NCI-H2227 (cell line): ENCODE results near the gene MCF2L2.
"Not testable (repeated sequence)": the region's sequence is repeated elsewhere in the genome, so short reads cannot be mapped to it uniquely, and the experiment has no call there.

Source experiments
- DNase-seq: peaks from one replicate; lab custom pipeline; 2025; ENCODE audit not compliant: unreplicated experiment; lab: John Stamatoyannopoulos, UW

The MCF2L2 gene

GRCh38 chr3:183428447-183429211 lies at the start of gene MCF2L2:
MCF2L2 (minus strand) TSS chr3:183428619; CDS start chr3:183427977, 642 bp downstream.
- DNase-seq, result peak; percentile 86

- no peak for DNase-seq
These were observed 49.5 kb upstream of the MCF2L2 start for GRCh38 chr3:183477801-183478456.

GRCh38 chr3:183475764-183476162 lies 47.3 kb upstream of the MCF2L2 start:
- not testable (repeated sequence) for DNase-seq

- DNase-seq, result no peak
These were observed 46.8 kb upstream of the MCF2L2 start for GRCh38 chr3:183475016-183475763.

- no peak for DNase-seq
These were observed 45.5 kb upstream of the MCF2L2 start for GRCh38 chr3:183473969-183474368.

- no peak for DNase-seq
These were observed 43.7 kb upstream of the MCF2L2 start for GRCh38 chr3:183472155-183472554.

GRCh38 chr3:183468424-183468823 lies 40.0 kb upstream of the MCF2L2 start:
- no peak for DNase-seq

- DNase-seq, result no peak
These were observed 38.2 kb upstream of the MCF2L2 start for GRCh38 chr3:183466575-183466974.

GRCh38 chr3:183465710-183466109 lies 37.3 kb upstream of the MCF2L2 start:
- not testable (repeated sequence) for DNase-seq

GRCh38 chr3:183464480-183464879 lies 36.1 kb upstream of the MCF2L2 start:
- DNase-seq, result no peak

- DNase-seq, result no peak
These were observed 31.9 kb upstream of the MCF2L2 start for GRCh38 chr3:183460081-183461055.

GRCh38 chr3:183455089-183455488 lies 26.7 kb upstream of the MCF2L2 start:
- DNase-seq, result no peak

- no peak for DNase-seq
These were observed 25.6 kb upstream of the MCF2L2 start for GRCh38 chr3:183454064-183454463.

- DNase-seq, result no peak
These were observed 21.4 kb upstream of the MCF2L2 start for GRCh38 chr3:183449791-183450190.

GRCh38 chr3:183449391-183449790 lies 21.0 kb upstream of the MCF2L2 start:
- peak; percentile 22 for DNase-seq

GRCh38 chr3:183448369-183449128 lies 20.1 kb upstream of the MCF2L2 start:
- no peak for DNase-seq

GRCh38 chr3:183447206-183448001 lies 19.0 kb upstream of the MCF2L2 start:
- peak; percentile 98 for DNase-seq

GRCh38 chr3:183446838-183447205 lies 18.4 kb upstream of the MCF2L2 start:
- DNase-seq, result no peak

GRCh38 chr3:183444748-183445147 lies 16.3 kb upstream of the MCF2L2 start:
- DNase-seq, result no peak
